CD4-positive, alpha-beta T cell treated with Interleukin-17A for 4 hours (primary cell): ENCODE measurements around the gene HNRNPK.
"Not testable (repeated sequence)": the region's sequence is repeated elsewhere in the genome, so short reads cannot be mapped to it uniquely, and the experiment has no call there.

Experiments
- DNase-seq: peaks from one replicate; pipeline ENCODE4 v3.0.0-alpha.2; 2020; ENCODE audit warnings: mixed read lengths

The HNRNPK gene

GRCh38 chr9:83975300-83975699 is 4.7 kb downstream of the HNRNPK start:
- no peak for DNase-seq

- DNase-seq: no peak
Observed at GRCh38 chr9:83972286-83972685, 7.7 kb downstream of the HNRNPK start.

GRCh38 chr9:83971485-83971884 is 8.5 kb downstream of the HNRNPK start:
- no peak for DNase-seq

- no peak for DNase-seq
Observed at GRCh38 chr9:83969602-83970001, 10.4 kb downstream of the HNRNPK start.

- DNase-seq: no peak
Observed at GRCh38 chr9:83967073-83967472, 12.9 kb downstream of the HNRNPK start.

- DNase-seq: no peak
Observed at GRCh38 chr9:83966209-83966582, 13.8 kb downstream of the HNRNPK start.

- DNase-seq: no peak
Observed at GRCh38 chr9:83965350-83966208, 14.4 kb downstream of the HNRNPK start.

- no peak for DNase-seq
Observed at GRCh38 chr9:83964973-83965349, 15.1 kb downstream of the HNRNPK start.

- DNase-seq: no peak
Observed at GRCh38 chr9:83962165-83962564, 17.9 kb downstream of the HNRNPK start.

GRCh38 chr9:83960991-83961390 is 19.0 kb downstream of the HNRNPK start:
- DNase-seq: no peak

- no peak for DNase-seq
Observed at GRCh38 chr9:83959061-83959460, 21.0 kb downstream of the HNRNPK start.

- peak; percentile 5 for DNase-seq
Observed at GRCh38 chr9:83957248-83957513, 22.8 kb downstream of the HNRNPK start.

- DNase-seq: peak; percentile 72
Observed at GRCh38 chr9:83956436-83957247, 23.4 kb downstream of the HNRNPK start.

GRCh38 chr9:83956086-83956435 is 24.0 kb downstream of the HNRNPK start:
- DNase-seq: peak; percentile 46

- not testable (repeated sequence) for DNase-seq
Observed at GRCh38 chr9:83948096-83948495, 31.9 kb downstream of the HNRNPK start.

GRCh38 chr9:83940590-83941303 is 39.3 kb downstream of the HNRNPK start:
- DNase-seq: no peak

GRCh38 chr9:83937861-83938455 is 42.1 kb downstream of the HNRNPK start:
- peak; percentile 38 for DNase-seq

GRCh38 chr9:83936523-83936922 is 43.5 kb downstream of the HNRNPK start:
- DNase-seq: no peak

- no peak for DNase-seq
Observed at GRCh38 chr9:83935276-83935935, 44.6 kb downstream of the HNRNPK start.

- DNase-seq: no peak
Observed at GRCh38 chr9:83934569-83935275, 45.3 kb downstream of the HNRNPK start.

GRCh38 chr9:83933790-83934189 is 46.2 kb downstream of the HNRNPK start:
- DNase-seq: no peak

- DNase-seq: no peak
Observed at GRCh38 chr9:83932851-83933250, 47.2 kb downstream of the HNRNPK start.
